ENCODE results near the gene KRCC1.

KRCC1 gene

GRCh38 chr2:88095022-88095421 is 39.4 kb upstream of the KRCC1 start:
- H3K27ac ChIP-seq: no peak overlapping the region
- TF ChIP-seq ZFX (IDR thresholded peaks at IDR 0.05) (no peak), CTCF (conservative IDR thresholded peaks at IDR 0.05) (no peak)

- TF ChIP-seq CTCF (conservative IDR thresholded peaks at IDR 0.05) (no peak), ZFX (IDR thresholded peaks at IDR 0.05) (no peak)
- H3K27ac ChIP-seq: no peak overlapping the region
Observed at GRCh38 chr2:88092773-88093172, 37.2 kb upstream of the KRCC1 start.

GRCh38 chr2:88091943-88092342 is 36.4 kb upstream of the KRCC1 start:
- TF ChIP-seq CTCF (conservative IDR thresholded peaks at IDR 0.05) (no peak), ZFX (IDR thresholded peaks at IDR 0.05) (no peak)
- no peak overlapping the region for H3K27ac ChIP-seq

- TF ChIP-seq CTCF (conservative IDR thresholded peaks at IDR 0.05) (no peak), ZFX (IDR thresholded peaks at IDR 0.05) (no peak)
- no peak overlapping the region for H3K27ac ChIP-seq
Observed at GRCh38 chr2:88090446-88091283, 35.1 kb upstream of the KRCC1 start.

- TF ChIP-seq ZFX (IDR thresholded peaks at IDR 0.05) (no peak), CTCF (conservative IDR thresholded peaks at IDR 0.05) (no peak)
- H3K27ac ChIP-seq: no peak overlapping the region
Observed at GRCh38 chr2:88088999-88089398, 33.4 kb upstream of the KRCC1 start.

GRCh38 chr2:88087763-88088162 is 32.2 kb upstream of the KRCC1 start:
- no peak overlapping the region for H3K27ac ChIP-seq
- TF ChIP-seq ZFX (IDR thresholded peaks at IDR 0.05) (no peak), CTCF (conservative IDR thresholded peaks at IDR 0.05) (no peak)

- H3K27ac ChIP-seq: no peak overlapping the region
- no peak for TF ChIP-seq CTCF (conservative IDR thresholded peaks at IDR 0.05)
- no peak for TF ChIP-seq ZFX (IDR thresholded peaks at IDR 0.05)
Observed at GRCh38 chr2:88087073-88087472, 31.5 kb upstream of the KRCC1 start.
